ENCODE results near the gene IER5L. TPM values are rescaled to one million over a fixed set of nuclear protein-coding genes. Genes with fewer than 3 reads are reported as not detected.
A peak's percentile ranks its signal among the peaks of the same experiment; 100 is the strongest.

The IER5L gene
- total RNA-seq, 1 experiment from 2014 or later = 4.6 TPM

DNA sequence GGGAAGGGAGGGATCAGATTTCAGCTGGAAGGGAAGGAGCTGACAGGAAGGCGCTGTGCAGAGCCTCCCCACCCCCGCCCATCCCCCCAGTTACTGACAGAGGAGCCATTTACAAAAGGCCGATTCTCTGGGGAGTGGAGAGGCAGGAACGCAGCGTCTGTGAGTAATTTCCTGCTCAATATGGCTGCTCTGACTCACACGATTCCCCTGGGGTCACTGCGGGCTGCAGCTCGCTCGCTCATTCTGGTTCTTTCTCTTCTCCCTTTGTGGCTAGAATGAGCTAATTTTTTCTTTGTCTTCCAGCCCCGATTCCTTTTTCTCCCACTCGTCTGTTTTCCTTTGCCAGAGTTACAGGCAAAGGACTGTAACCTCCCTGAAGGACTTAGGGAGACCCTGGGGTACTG lies 38.1 kb downstream of the IER5L start (continued):
- peak; percentile 60; the same call in 1 of the 2 replicates for TF ChIP-seq FOXK1 (CRISPR knock-in tag; IDR thresholded peaks at IDR 0.05)

DNA sequence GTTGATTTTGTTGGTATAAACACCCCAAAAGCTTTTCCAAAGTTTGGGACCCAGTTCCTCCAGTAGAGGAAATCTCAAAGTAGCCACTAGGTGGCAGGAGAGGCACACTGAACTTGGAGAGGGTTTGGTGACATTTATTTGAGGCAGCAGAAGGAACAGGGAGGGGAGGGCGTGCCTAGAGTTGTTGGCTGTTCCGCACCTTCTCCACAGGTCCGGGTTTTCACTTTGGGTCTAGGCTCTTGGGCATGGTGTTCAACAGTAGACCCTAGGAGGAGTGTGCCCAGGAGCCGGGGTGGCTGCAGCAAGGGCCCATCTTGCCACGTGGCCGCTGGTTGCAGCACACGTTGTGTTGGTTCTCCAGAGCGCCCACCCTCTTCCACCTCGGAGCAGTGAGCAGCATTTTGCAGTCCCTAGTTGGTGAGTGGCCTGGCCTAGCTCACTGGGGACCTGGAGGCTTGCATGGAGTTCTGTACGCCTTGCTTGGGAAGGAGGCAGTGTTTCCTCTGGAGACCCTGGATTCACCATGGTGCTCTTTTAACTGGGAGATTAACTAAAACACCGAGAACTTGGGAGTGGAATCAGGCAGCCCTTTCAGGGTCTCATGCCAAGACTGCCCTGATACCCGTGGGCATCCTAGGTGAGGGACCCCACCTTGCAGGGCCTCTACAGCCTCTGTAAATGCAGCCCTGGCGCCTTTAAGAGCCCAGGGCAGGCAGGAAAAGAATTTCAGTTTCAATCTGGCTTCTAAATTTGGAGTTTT lies 38.6 kb downstream of the IER5L start:
- peak overlapping the region; percentile 97 for H3K27ac Mint-ChIP-seq
- H3K4me3 Mint-ChIP-seq = peak overlapping the region; percentile 66
- H3K9me3 Mint-ChIP-seq = no peaks in the 10 kb centered on the region
- ATAC-seq (peak; percentile 26), DNase-seq (ENCODE audit: low spot score) (peak; percentile 76)
- peaks cover 34% of the 10 kb centered on the region for H3K36me3 Mint-ChIP-seq
- CTCF ChIA-PET = interaction anchor here (0.6 to 9.5 kb wide), 68 partner anchors 7 to 598 kb away, joined by 3 to 345 read pairs (median 4); partner anchors contain the start of genes ASB6, C9orf50, DOLPP1 and IER5L
- H3K4me1 Mint-ChIP-seq = peaks cover 61% of the 10 kb centered on the region
- TF ChIP-seq ZNF219 (CRISPR knock-in tag; IDR thresholded peaks at IDR 0.05; ENCODE audit: borderline replicate concordance) (no peak), SP1 (CRISPR knock-in tag; conservative IDR thresholded peaks at IDR 0.05) (0 out of 2 replicates have a peak, but pooled peaks have one; percentile 23), TCF7 (CRISPR knock-in tag; IDR thresholded peaks at IDR 0.05; ENCODE audit: low read depth) (no peak), FOXP1 (CRISPR knock-in tag; IDR thresholded peaks at IDR 0.05; ENCODE audit: borderline replicate concordance) (peak; percentile 17), ZNF232 (CRISPR knock-in tag; IDR thresholded peaks at IDR 0.05) (peak; percentile 73; the same call in 1 of the 2 replicates), EMX1 (CRISPR knock-in tag; IDR thresholded peaks at IDR 0.05) (no peak)
- TF ChIP-seq, protein P1, sequence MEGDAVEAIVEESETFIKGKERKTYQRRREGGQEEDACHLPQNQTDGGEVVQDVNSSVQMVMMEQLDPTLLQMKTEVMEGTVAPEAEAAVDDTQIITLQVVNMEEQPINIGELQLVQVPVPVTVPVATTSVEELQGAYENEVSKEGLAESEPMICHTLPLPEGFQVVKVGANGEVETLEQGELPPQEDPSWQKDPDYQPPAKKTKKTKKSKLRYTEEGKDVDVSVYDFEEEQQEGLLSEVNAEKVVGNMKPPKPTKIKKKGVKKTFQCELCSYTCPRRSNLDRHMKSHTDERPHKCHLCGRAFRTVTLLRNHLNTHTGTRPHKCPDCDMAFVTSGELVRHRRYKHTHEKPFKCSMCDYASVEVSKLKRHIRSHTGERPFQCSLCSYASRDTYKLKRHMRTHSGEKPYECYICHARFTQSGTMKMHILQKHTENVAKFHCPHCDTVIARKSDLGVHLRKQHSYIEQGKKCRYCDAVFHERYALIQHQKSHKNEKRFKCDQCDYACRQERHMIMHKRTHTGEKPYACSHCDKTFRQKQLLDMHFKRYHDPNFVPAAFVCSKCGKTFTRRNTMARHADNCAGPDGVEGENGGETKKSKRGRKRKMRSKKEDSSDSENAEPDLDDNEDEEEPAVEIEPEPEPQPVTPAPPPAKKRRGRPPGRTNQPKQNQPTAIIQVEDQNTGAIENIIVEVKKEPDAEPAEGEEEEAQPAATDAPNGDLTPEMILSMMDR (IDR thresholded peaks at IDR 0.05) = peak; percentile 83
- TF ChIP-seq, protein P2, sequence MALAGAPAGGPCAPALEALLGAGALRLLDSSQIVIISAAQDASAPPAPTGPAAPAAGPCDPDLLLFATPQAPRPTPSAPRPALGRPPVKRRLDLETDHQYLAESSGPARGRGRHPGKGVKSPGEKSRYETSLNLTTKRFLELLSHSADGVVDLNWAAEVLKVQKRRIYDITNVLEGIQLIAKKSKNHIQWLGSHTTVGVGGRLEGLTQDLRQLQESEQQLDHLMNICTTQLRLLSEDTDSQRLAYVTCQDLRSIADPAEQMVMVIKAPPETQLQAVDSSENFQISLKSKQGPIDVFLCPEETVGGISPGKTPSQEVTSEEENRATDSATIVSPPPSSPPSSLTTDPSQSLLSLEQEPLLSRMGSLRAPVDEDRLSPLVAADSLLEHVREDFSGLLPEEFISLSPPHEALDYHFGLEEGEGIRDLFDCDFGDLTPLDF (CRISPR knock-in tag; IDR thresholded peaks at IDR 0.05) = no peak
- TF ChIP-seq, protein P3, sequence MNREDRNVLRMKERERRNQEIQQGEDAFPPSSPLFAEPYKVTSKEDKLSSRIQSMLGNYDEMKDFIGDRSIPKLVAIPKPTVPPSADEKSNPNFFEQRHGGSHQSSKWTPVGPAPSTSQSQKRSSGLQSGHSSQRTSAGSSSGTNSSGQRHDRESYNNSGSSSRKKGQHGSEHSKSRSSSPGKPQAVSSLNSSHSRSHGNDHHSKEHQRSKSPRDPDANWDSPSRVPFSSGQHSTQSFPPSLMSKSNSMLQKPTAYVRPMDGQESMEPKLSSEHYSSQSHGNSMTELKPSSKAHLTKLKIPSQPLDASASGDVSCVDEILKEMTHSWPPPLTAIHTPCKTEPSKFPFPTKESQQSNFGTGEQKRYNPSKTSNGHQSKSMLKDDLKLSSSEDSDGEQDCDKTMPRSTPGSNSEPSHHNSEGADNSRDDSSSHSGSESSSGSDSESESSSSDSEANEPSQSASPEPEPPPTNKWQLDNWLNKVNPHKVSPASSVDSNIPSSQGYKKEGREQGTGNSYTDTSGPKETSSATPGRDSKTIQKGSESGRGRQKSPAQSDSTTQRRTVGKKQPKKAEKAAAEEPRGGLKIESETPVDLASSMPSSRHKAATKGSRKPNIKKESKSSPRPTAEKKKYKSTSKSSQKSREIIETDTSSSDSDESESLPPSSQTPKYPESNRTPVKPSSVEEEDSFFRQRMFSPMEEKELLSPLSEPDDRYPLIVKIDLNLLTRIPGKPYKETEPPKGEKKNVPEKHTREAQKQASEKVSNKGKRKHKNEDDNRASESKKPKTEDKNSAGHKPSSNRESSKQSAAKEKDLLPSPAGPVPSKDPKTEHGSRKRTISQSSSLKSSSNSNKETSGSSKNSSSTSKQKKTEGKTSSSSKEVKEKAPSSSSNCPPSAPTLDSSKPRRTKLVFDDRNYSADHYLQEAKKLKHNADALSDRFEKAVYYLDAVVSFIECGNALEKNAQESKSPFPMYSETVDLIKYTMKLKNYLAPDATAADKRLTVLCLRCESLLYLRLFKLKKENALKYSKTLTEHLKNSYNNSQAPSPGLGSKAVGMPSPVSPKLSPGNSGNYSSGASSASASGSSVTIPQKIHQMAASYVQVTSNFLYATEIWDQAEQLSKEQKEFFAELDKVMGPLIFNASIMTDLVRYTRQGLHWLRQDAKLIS (CRISPR knock-in tag; IDR thresholded peaks at IDR 0.05; ENCODE audit: borderline replicate concordance) = no peak
- TF ChIP-seq, protein P4, sequence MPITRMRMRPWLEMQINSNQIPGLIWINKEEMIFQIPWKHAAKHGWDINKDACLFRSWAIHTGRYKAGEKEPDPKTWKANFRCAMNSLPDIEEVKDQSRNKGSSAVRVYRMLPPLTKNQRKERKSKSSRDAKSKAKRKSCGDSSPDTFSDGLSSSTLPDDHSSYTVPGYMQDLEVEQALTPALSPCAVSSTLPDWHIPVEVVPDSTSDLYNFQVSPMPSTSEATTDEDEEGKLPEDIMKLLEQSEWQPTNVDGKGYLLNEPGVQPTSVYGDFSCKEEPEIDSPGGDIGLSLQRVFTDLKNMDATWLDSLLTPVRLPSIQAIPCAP (CRISPR knock-in tag; IDR thresholded peaks at IDR 0.05) = no peak
- TF ChIP-seq, protein P5, sequence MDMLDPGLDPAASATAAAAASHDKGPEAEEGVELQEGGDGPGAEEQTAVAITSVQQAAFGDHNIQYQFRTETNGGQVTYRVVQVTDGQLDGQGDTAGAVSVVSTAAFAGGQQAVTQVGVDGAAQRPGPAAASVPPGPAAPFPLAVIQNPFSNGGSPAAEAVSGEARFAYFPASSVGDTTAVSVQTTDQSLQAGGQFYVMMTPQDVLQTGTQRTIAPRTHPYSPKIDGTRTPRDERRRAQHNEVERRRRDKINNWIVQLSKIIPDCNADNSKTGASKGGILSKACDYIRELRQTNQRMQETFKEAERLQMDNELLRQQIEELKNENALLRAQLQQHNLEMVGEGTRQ (CRISPR knock-in tag; IDR thresholded peaks at IDR 0.05) = no peak
- TF ChIP-seq, protein P6, sequence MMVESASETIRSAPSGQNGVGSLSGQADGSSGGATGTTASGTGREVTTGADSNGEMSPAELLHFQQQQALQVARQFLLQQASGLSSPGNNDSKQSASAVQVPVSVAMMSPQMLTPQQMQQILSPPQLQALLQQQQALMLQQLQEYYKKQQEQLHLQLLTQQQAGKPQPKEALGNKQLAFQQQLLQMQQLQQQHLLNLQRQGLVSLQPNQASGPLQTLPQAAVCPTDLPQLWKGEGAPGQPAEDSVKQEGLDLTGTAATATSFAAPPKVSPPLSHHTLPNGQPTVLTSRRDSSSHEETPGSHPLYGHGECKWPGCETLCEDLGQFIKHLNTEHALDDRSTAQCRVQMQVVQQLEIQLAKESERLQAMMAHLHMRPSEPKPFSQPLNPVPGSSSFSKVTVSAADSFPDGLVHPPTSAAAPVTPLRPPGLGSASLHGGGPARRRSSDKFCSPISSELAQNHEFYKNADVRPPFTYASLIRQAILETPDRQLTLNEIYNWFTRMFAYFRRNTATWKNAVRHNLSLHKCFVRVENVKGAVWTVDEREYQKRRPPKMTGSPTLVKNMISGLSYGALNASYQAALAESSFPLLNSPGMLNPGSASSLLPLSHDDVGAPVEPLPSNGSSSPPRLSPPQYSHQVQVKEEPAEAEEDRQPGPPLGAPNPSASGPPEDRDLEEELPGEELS (CRISPR knock-in tag; IDR thresholded peaks at IDR 0.05) = 0 out of 2 replicates have a peak, but pooled peaks have one; percentile 29
- TF ChIP-seq, protein P7, sequence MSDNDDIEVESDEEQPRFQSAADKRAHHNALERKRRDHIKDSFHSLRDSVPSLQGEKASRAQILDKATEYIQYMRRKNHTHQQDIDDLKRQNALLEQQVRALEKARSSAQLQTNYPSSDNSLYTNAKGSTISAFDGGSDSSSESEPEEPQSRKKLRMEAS (CRISPR knock-in tag; IDR thresholded peaks at IDR 0.05) = peak; percentile 58; the same call in 1 of the 2 replicates
- TF ChIP-seq, protein P8, sequence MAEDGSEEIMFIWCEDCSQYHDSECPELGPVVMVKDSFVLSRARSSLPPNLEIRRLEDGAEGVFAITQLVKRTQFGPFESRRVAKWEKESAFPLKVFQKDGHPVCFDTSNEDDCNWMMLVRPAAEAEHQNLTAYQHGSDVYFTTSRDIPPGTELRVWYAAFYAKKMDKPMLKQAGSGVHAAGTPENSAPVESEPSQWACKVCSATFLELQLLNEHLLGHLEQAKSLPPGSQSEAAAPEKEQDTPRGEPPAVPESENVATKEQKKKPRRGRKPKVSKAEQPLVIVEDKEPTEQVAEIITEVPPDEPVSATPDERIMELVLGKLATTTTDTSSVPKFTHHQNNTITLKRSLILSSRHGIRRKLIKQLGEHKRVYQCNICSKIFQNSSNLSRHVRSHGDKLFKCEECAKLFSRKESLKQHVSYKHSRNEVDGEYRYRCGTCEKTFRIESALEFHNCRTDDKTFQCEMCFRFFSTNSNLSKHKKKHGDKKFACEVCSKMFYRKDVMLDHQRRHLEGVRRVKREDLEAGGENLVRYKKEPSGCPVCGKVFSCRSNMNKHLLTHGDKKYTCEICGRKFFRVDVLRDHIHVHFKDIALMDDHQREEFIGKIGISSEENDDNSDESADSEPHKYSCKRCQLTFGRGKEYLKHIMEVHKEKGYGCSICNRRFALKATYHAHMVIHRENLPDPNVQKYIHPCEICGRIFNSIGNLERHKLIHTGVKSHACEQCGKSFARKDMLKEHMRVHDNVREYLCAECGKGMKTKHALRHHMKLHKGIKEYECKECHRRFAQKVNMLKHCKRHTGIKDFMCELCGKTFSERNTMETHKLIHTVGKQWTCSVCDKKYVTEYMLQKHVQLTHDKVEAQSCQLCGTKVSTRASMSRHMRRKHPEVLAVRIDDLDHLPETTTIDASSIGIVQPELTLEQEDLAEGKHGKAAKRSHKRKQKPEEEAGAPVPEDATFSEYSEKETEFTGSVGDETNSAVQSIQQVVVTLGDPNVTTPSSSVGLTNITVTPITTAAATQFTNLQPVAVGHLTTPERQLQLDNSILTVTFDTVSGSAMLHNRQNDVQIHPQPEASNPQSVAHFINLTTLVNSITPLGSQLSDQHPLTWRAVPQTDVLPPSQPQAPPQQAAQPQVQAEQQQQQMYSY (CRISPR knock-in tag; IDR thresholded peaks at IDR 0.05) = peak; percentile 78
- TF ChIP-seq, protein P9, sequence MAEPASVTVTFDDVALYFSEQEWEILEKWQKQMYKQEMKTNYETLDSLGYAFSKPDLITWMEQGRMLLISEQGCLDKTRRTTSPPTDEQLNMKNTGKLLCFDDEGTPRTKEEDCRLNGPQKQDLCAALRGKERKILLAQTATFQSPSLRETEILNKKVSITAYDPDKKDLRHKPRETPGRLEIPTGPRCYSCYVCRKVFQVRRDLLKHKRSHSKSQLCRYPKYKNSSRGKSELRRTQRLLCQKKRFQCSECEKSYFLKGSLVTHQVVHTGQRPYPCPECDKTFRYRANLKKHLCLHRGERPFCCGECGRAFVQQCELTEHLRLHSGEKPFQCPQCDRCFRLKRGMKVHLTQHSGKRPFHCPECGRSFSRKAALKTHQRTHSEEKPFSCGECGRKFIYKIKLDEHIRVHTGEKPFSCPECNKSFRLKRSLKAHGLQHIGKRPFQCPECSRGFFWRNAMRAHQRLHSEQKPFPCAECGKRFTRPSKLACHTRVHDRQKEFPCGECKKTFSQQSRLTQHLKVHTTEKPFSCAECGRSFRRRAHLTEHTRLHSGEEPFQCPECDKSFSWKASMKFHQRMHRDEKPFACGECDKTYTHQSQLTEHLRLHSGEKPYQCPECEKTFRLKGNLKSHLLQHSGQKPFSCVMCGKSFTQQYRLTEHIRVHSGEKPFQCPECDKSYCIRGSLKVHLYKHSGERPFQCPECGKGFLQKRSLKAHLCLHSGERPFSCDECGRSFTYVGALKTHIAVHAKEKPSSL (CRISPR knock-in tag; conservative IDR thresholded peaks at IDR 0.05) = no peak
- POLR2A ChIA-PET = interaction anchor here (0.8 to 1.8 kb wide), 12 partner anchors 8 to 485 kb away, joined by 3 to 8 read pairs (median 4); partner anchors contain the start of gene IER5L
- no peaks in the 10 kb centered on the region for H3K27me3 Mint-ChIP-seq (ENCODE audit: low read depth)
